IMR-90 (cell line): ENCODE data around the gene GALNT16. TPM values are rescaled to one million over a fixed set of nuclear protein-coding genes. Genes with fewer than 3 reads are reported as not detected.

Experiments used
- ATAC-seq: fragments of 200-7000 bp; cut with Tn5 transposase; 2 replicates; pipeline ENCODE4 v1.9.1; 2020; ENCODE audit warnings: low read depth, mild to moderate bottlenecking, moderate library complexity
- BruUV-seq: library from RNA; stranded (reverse); fragments of 400-500 nt; replicated peaks from 2 replicates; lab custom pipeline; 2021; lab: Mats Ljungman, UMichigan
- CTCF ChIA-PET: fragments of 300-600 bp; formaldehyde crosslinking; extraction: SDS; loops from one replicate; lab custom pipeline; 2021; ENCODE audit warnings: antibody characterized with exemption; lab: Yijun Ruan, JAX
- POLR2A ChIA-PET: fragments of 300-600 bp; sonication (Branson Sonifier 250); formaldehyde crosslinking; loops from one replicate; lab custom pipeline; 2022; ENCODE audit warnings: antibody characterized with exemption; ENCODE audit not compliant: unreplicated experiment; lab: Charles Lee
- DNase-seq: peaks from one replicate; pipeline ENCODE4 v3.0.0; 2013
- H2AFZ ChIP-seq: replicated peaks from 2 replicates; pipeline ENCODE3; 2013; ENCODE audit warnings: low read length, mild to moderate bottlenecking; ENCODE audit not compliant: poor library complexity
- H2AK5ac ChIP-seq: 2 replicates; pipeline ENCODE4 v1.6.1; 2013; ENCODE audit warnings: low read depth, low read length, inconsistent platforms
- H2AK9ac ChIP-seq: replicated peaks from 2 replicates; pipeline ENCODE3; 2013; ENCODE audit warnings: mild to moderate bottlenecking, low read depth, low read length, moderate library complexity; ENCODE audit not compliant: poor library complexity
- H2BK120ac ChIP-seq: 2 replicates; pipeline ENCODE4 v1.6.1; 2013; ENCODE audit warnings: low read depth, low read length, inconsistent platforms
- H2BK15ac ChIP-seq: 3 replicates; pipeline ENCODE4 v1.6.1; 2013; ENCODE audit warnings: low read depth, low read length, inconsistent platforms
- H2BK20ac ChIP-seq: 2 replicates; pipeline ENCODE4 v1.6.1; 2013; ENCODE audit warnings: low read depth, mild to moderate bottlenecking, inconsistent platforms, low read length, moderate library complexity
- H2BK5ac ChIP-seq: 2 replicates; pipeline ENCODE4 v1.6.1; 2013; ENCODE audit warnings: mild to moderate bottlenecking, low read depth, low read length, inconsistent platforms; ENCODE audit not compliant: poor library complexity, severe bottlenecking
- H3K14ac ChIP-seq: replicated peaks from 2 replicates; pipeline ENCODE4 v1.6.1; 2013; ENCODE audit warnings: low read depth, low read length, inconsistent platforms
- H3K18ac ChIP-seq: 2 replicates; pipeline ENCODE4 v1.6.1; 2013; ENCODE audit warnings: low read depth, low read length, control low read depth
- H3K23ac ChIP-seq: 2 replicates; pipeline ENCODE4 v1.6.1; 2013; ENCODE audit warnings: low read depth, low read length, inconsistent platforms
- H3K27ac ChIP-seq: 2 replicates; pipeline ENCODE4 v1.5.1; 2013; ENCODE audit warnings: mild to moderate bottlenecking, control low read depth, low read length; ENCODE audit not compliant: insufficient read depth
- H3K27me3 ChIP-seq: 2 replicates; pipeline ENCODE4 v1.6.1; 2013; ENCODE audit warnings: low read length; ENCODE audit not compliant: control insufficient read depth, insufficient read depth
- H3K36me3 ChIP-seq: 2 replicates; pipeline ENCODE4 v1.6.1; 2013; ENCODE audit warnings: low read length, mixed read lengths; ENCODE audit not compliant: control insufficient read depth, insufficient read depth
- H3K4ac ChIP-seq: 2 replicates; pipeline ENCODE4 v1.6.1; 2013; ENCODE audit warnings: low read depth, low read length, inconsistent platforms
- H3K4me1 ChIP-seq: 2 replicates; pipeline ENCODE4 v1.6.1; 2013; ENCODE audit warnings: low read length, mixed read lengths; ENCODE audit not compliant: control insufficient read depth, insufficient read depth
- H3K4me2 ChIP-seq: 2 replicates; pipeline ENCODE4 v1.6.1; 2013; ENCODE audit warnings: low read depth, mild to moderate bottlenecking, control low read depth, low read length, moderate library complexity
- H3K4me3 ChIP-seq: 2 replicates; pipeline ENCODE4 v1.5.1; 2013; ENCODE audit warnings: low read depth, mild to moderate bottlenecking, control low read depth, low read length, moderate library complexity; ENCODE audit not compliant: insufficient read depth
- H3K56ac ChIP-seq: 2 replicates; pipeline ENCODE4 v1.6.1; 2013; ENCODE audit warnings: low read length, inconsistent platforms; ENCODE audit not compliant: insufficient read depth; ENCODE audit errors: extremely low read depth
- H3K79me1 ChIP-seq, 2 experiments: 2 replicates each; pipeline ENCODE4 v1.6.1; 2013; ENCODE audit warnings: low read length in 2 of 2, inconsistent platforms in 1 of 2, low read depth in 1 of 2
- H3K9ac ChIP-seq: 2 replicates; pipeline ENCODE4 v1.6.1; 2013; ENCODE audit warnings: low read depth, low read length, control low read depth
- H3K9me1 ChIP-seq: 2 replicates; pipeline ENCODE4 v1.6.1; 2013; ENCODE audit warnings: low read length, inconsistent platforms; ENCODE audit not compliant: insufficient read depth
- H3K9me3 ChIP-seq: 2 replicates; pipeline ENCODE4 v1.6.1; 2013; ENCODE audit warnings: low read length; ENCODE audit not compliant: control insufficient read depth, insufficient read depth
- H4K20me1 ChIP-seq: 2 replicates; pipeline ENCODE4 v1.6.1; 2013; ENCODE audit warnings: low read length, inconsistent platforms; ENCODE audit not compliant: insufficient read depth
- H4K5ac ChIP-seq: 2 replicates; pipeline ENCODE4 v1.6.1; 2013; ENCODE audit warnings: mild to moderate bottlenecking, low read depth, low read length, control low read depth
- H4K8ac ChIP-seq, 2 experiments: 2 replicates each; pipeline ENCODE4 v1.6.1; 2013; ENCODE audit warnings: low read depth in 2 of 2, low read length in 2 of 2, control low read depth in 1 of 2, inconsistent platforms in 1 of 2
- H4K91ac ChIP-seq: 2 replicates; pipeline ENCODE4 v1.6.1; 2013; ENCODE audit warnings: low read depth, low read length, inconsistent platforms; ENCODE audit not compliant: insufficient read depth
- BHLHE40 ChIP-seq: fragments of 150-350 bp; IDR thresholded peaks from 2 replicates; pipeline ENCODE4 v1.6.1; 2016; ENCODE audit warnings: mild to moderate bottlenecking, low read depth, low read length
- CHD1 ChIP-seq: IDR thresholded peaks from 2 replicates; pipeline ENCODE4 v1.6.1; 2012; ENCODE audit warnings: low read depth, low read length, improper control_type of control experiment
- POLR2A ChIP-seq: IDR thresholded peaks from 2 replicates; pipeline ENCODE4 v1.6.1; 2012; ENCODE audit warnings: mild to moderate bottlenecking, low read depth, low read length
- RFX5 ChIP-seq: IDR thresholded peaks from 2 replicates; pipeline ENCODE4 v1.8.0; 2012; ENCODE audit warnings: low read depth, mild to moderate bottlenecking, low read length, moderate library complexity
- SMC3 ChIP-seq: fragments of 150-350 bp; IDR thresholded peaks from 2 replicates; pipeline ENCODE4 v1.6.1; 2016; ENCODE audit warnings: low read depth, mild to moderate bottlenecking, antibody characterized with exemption, low read length, moderate library complexity
- USF2 ChIP-seq: fragments of 150-350 bp; IDR thresholded peaks from 2 replicates; pipeline ENCODE4 v1.6.1; 2017; ENCODE audit warnings: mild to moderate bottlenecking, antibody characterized with exemption, low read length, low read depth
- WGBS, 2 experiments: methylation state at CpG; one replicate each; pipeline versions ENCODE4 v1.1.5 to v1.1.7; 2013; ENCODE audit warnings: missing lambda C conversion rate in 2 of 2; ENCODE audit not compliant: insufficient read length in 1 of 2; ENCODE audit errors: extremely low coverage in 2 of 2; 5-methylcytosine and 5-hydroxymethylcytosine counted together
- dilution Hi-C: fragments of 300-500 bp; cut with HindIII; formaldehyde crosslinking; loops from one replicate; pipeline ENCODE4 v1.14.3; 2018; ENCODE audit warnings: low sequenced_read_pairs; ENCODE audit not compliant: unreplicated experiment
- in situ Hi-C: fragments of 300-500 bp; cut with MboI; formaldehyde crosslinking; loops from 3 replicates; pipeline ENCODE4 v1.14.3; 2019; ENCODE audit warnings: low sequenced_read_pairs, inconsistent platforms, mixed read lengths
- intact Hi-C: fragments of 100-400 bp; cut with micrococcal nuclease; formaldehyde crosslinking; loops from 2 replicates; pipeline ENCODE4 v1.10.0; 2022
- polyA plus RNA-seq, 3 experiments: library from polyadenylated mRNA; depleted of rRNA; stranded (reverse); fragments of >200 nt; gene quantifications; 2 replicates each; pipeline ENCODE4 v1.2.3, GENCODE V29; 2012; ENCODE audit warnings: low replicate concordance in 1 of 3
- total RNA-seq: library from RNA; depleted of rRNA; stranded (reverse); fragments of >200 nt; gene quantifications from 2 replicates; pipeline ENCODE4 v1.2.3, GENCODE V29; 2012
- TF ChIP-seq, protein P1 (sequence below): fragments of 150-350 bp; IDR thresholded peaks from 2 replicates; pipeline ENCODE4 v1.6.1; 2016; ENCODE audit warnings: low read depth, mild to moderate bottlenecking, low read length, moderate library complexity, borderline replicate concordance

The GALNT16 gene
- total and polyA plus RNA-seq, 2 of the 4 experiments (the other 2 are of a cell fraction) = 0.36 to 1.5 TPM

DNA sequence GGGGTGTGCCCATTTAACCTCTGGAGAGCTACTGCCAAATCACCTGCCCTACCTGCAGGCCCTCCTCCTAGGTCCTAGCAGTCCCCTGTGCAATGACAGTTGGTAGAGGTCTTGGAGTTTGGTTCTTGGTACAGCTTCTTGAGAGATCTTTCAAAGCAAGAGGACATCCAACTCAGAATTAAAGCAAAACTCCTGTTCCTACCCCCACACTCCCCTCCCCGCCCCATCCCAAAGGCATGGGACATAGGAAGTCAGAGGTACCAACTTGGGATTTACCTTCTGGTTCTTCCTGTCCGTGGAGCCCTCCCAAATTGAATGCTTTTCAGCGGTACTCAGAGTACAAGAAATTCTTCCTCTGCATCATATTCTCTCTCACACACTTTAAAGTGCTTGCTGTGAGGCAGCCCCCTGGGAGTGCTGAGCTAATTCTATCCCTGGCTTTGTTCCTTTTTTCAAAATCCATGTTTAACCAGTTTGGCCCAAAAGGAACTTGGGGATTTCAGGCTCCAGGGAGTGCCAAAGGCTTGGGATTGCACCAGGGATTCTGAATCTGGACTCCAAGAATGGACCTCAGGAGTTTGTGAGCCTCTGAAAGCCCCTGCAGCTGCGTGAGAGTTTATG, 40.8 kb downstream of the GALNT16 start:
- CTCF ChIA-PET = no interaction called here
- Histone ChIP-seq H3K36me3 (no peaks in the 10 kb centered on the region), H4K8ac (no peak overlapping the region), H4K20me1 (no peaks in the 10 kb centered on the region), H2AK9ac (no peak overlapping the region), H3K9me3 (no peaks in the 10 kb centered on the region), H4K91ac (no peak overlapping the region), H3K4me2 (no peak overlapping the region), H2AFZ (no peak overlapping the region), H3K4me3 (no peak overlapping the region), H3K18ac (no peak overlapping the region), H3K27me3 (peaks cover 50% of the 10 kb centered on the region), H3K23ac (no peak overlapping the region), H4K5ac (no peak overlapping the region), H3K9ac (no peak overlapping the region), H3K27ac (no peak overlapping the region), H3K14ac (no peak overlapping the region), H2BK120ac (no peak overlapping the region), H2AK5ac (no peak overlapping the region), H2BK5ac (no peak overlapping the region), H3K4me1 (no peaks in the 10 kb centered on the region), H2BK20ac (no peak overlapping the region), H3K4ac (no peak overlapping the region), H3K9me1 (no peaks in the 10 kb centered on the region), H3K56ac (no peak overlapping the region), H2BK15ac (no peak overlapping the region), H3K79me1 (no peaks in the 10 kb centered on the region)
- TF ChIP-seq RFX5 (no peak), SMC3 (no peak), CHD1 (no peak), BHLHE40 (no peak), USF2 (no peak), POLR2A (no peak)
- TF ChIP-seq, protein P1, sequence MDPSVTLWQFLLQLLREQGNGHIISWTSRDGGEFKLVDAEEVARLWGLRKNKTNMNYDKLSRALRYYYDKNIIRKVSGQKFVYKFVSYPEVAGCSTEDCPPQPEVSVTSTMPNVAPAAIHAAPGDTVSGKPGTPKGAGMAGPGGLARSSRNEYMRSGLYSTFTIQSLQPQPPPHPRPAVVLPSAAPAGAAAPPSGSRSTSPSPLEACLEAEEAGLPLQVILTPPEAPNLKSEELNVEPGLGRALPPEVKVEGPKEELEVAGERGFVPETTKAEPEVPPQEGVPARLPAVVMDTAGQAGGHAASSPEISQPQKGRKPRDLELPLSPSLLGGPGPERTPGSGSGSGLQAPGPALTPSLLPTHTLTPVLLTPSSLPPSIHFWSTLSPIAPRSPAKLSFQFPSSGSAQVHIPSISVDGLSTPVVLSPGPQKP = no peak
- POLR2A ChIA-PET = no interaction called here
- dilution Hi-C loops = no loop called here
- BruUV-seq = no TSS peak
- WGBS, 2 experiments = 60% methylated on average over 1 of the region's 4 CpGs; no CpG with 5 or more reads in 1 of the 2 experiments
- ATAC-seq (no peak), DNase-seq (no peak)
- in situ Hi-C loops = no loop called here
- intact Hi-C loops = no loop called here
